Lung (tissue), 12 donors: ENCODE data around the gene XPO4. TPM values are rescaled to one million over a fixed set of nuclear protein-coding genes. Genes with fewer than 3 reads are reported as not detected.

Experiments used
- ATAC-seq: fragments of 200-7000 bp; cut with Tn5 transposase; one replicate; pipeline ENCODE4 v1.9.1; 2020; ENCODE audit warnings: moderate number of reproducible peaks; ENCODE audit not compliant: insufficient read depth, low FRiP score
- DNase-seq, 3 donors: peaks; one replicate each; pipeline ENCODE4 v3.0.0-alpha.2; 2013 to 2017
- H3K27ac ChIP-seq, 2 donors: one replicate each; pipeline ENCODE4 v1.5.1; 2013; ENCODE audit warnings: mild to moderate bottlenecking in 2 of 2, moderate library complexity in 2 of 2, control low read depth in 1 of 2, inconsistent platforms in 1 of 2, low read depth in 1 of 2, low read length in 1 of 2
- H3K27me3 ChIP-seq, 3 donors: one replicate each; pipeline ENCODE4 v1.5.1; 2013; ENCODE audit warnings: low read length in 2 of 3; ENCODE audit not compliant: control insufficient read depth in 3 of 3, insufficient read depth in 3 of 3
- H3K36me3 ChIP-seq, 4 donors: one replicate each; pipeline ENCODE4 v1.5.1; 2013; ENCODE audit warnings: low read length in 4 of 4, mild to moderate bottlenecking in 1 of 4, moderate library complexity in 1 of 4; ENCODE audit not compliant: control insufficient read depth in 4 of 4, insufficient read depth in 4 of 4
- H3K4me1 ChIP-seq, 5 donors: one replicate each; pipeline ENCODE4 v1.5.1; 2013; ENCODE audit warnings: low read length in 5 of 5, mild to moderate bottlenecking in 2 of 5, moderate library complexity in 1 of 5; ENCODE audit not compliant: control insufficient read depth in 5 of 5, insufficient read depth in 5 of 5
- H3K4me3 ChIP-seq: one replicate; pipeline ENCODE4 v1.5.1; 2013; ENCODE audit warnings: mild to moderate bottlenecking, control low read depth, moderate library complexity
- H3K9ac ChIP-seq, 2 donors: one replicate each; pipeline ENCODE4 v1.5.1; 2013; ENCODE audit warnings: low read length in 2 of 2, control low read depth in 1 of 2; ENCODE audit not compliant: insufficient read depth in 1 of 2
- H3K9me3 ChIP-seq, 4 donors: one replicate each; pipeline ENCODE4 v1.5.1; 2013; ENCODE audit warnings: low read length in 3 of 4, mild to moderate bottlenecking in 1 of 4, moderate library complexity in 1 of 4; ENCODE audit not compliant: control insufficient read depth in 4 of 4, insufficient read depth in 3 of 4
- CTCF ChIP-seq: IDR thresholded peaks from 2 replicates; pipeline ENCODE4 v1.5.1; 2012; ENCODE audit warnings: mild to moderate bottlenecking; ENCODE audit errors: control extremely low read depth, extremely low read depth
- WGBS, 2 donors: extraction: QIAGEN DNeasy Blood & Tissue Kit; methylation state at CpG; one replicate each; pipeline ENCODE4 v1.1.7; 2013; 5-methylcytosine and 5-hydroxymethylcytosine counted together
- polyA plus RNA-seq, 2 donors: library from polyadenylated mRNA; stranded (reverse); fragments of 200-250 nt; gene quantifications; one replicate each; pipeline ENCODE4 v1.2.1, GENCODE V29; 2013
- total RNA-seq, 2 donors: library from RNA; depleted of rRNA in 1 of 2; stranded (reverse); fragments of >200 nt in 1 of 2; gene quantifications; one replicate each; pipeline ENCODE4 v1.2.1, GENCODE V29; 2014 to 2021
- donor health status: control.
- donor health status: control.
- donor health status: Bipolar disorder and iron deficiency.
- donor health status: healthy.
- donor health status: DM: yes; HTN: yes; CAD: no.

XPO4 gene
- total and polyA plus RNA-seq, 4 donors, result 3.1 to 25.5 (median 9.9) TPM

DNA sequence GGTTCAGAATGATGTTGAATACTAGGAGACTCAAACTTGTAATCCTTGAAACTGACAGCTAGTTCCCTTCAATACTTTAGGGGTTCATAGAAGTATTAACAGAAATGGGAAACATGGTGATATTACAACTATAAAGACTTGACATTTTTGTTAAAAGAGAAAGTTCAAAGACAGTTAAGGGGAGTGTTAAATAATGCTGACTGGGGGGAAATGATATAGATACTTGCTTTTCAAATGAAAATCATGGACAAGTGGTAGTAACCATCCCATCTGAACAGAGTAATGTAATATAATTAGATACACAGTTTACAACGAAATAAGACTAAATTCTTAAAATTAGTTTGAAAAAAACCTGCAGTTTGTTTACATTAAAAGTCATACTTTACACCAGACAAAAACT is 122.2 kb downstream of the XPO4 start:
- H3K9ac ChIP-seq, result no peak overlapping the region
- no peaks in the 10 kb centered on the region for H3K9me3 ChIP-seq
- H3K4me3 ChIP-seq, result no peak overlapping the region
- no peak for TF ChIP-seq CTCF
- no peak for DNase-seq
- H3K27ac ChIP-seq, result no peak overlapping the region
- H3K36me3 ChIP-seq, result peaks cover 6 to 22% (median 14%) of the 10 kb centered on the region in 4 donors
- H3K27me3 ChIP-seq, result no peaks in the 10 kb centered on the region
- WGBS, 2 donors, result 95 to 96% methylated on average over 1 of the region's 1 CpG
- no peak for ATAC-seq
- no peaks in the 10 kb centered on the region for H3K4me1 ChIP-seq

DNA sequence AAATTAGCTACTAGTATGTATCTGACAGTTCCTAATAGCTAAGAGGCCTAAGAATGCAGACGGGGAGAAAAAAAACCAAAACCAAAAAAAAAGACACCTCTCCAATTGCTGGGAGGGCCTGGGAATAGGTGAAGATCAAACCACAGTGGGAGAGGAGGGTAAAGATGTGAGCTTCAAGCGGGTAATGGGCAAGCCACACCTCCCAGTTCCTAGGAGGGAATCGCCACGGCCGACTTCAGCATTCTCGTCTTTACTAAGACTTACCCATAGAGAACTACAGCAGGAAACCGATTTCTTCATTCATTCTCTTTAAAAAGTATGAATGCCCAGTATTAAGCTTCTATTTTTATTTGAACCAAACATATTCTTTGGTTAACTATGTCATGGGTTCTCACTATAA is 123.1 kb downstream of the XPO4 start:
- TF ChIP-seq CTCF, result no peak
- no peak overlapping the region for H3K4me3 ChIP-seq
- 91 to 97% methylated on average over 7 of the region's 7 CpGs for WGBS, 2 donors
- H3K27me3 ChIP-seq, result no peaks in the 10 kb centered on the region
- H3K9ac ChIP-seq, result no peak overlapping the region
- ATAC-seq (no peak), DNase-seq (no peak)
- H3K4me1 ChIP-seq, result no peaks in the 10 kb centered on the region
- H3K9me3 ChIP-seq, result no peaks in the 10 kb centered on the region
- no peak overlapping the region for H3K27ac ChIP-seq
- peaks cover 0 to 19% (median 8%) of the 10 kb centered on the region in 4 donors for H3K36me3 ChIP-seq

GRCh38 chr13:20778311-20778710 is 124.2 kb downstream of the XPO4 start:
- H3K27ac ChIP-seq, result no peak overlapping the region
- ATAC-seq, result no peak
- no peaks in the 10 kb centered on the region for H3K27me3 ChIP-seq
- no peak overlapping the region for H3K4me3 ChIP-seq
- no peak for DNase-seq
- no peaks in the 10 kb centered on the region for H3K9me3 ChIP-seq
- H3K9ac ChIP-seq, result no peak overlapping the region
- H3K36me3 ChIP-seq, result peaks cover 0 to 16% (median 5%) of the 10 kb centered on the region in 4 donors
- no peak for TF ChIP-seq CTCF
- H3K4me1 ChIP-seq, result no peaks in the 10 kb centered on the region
- 97 to 98% methylated on average over 1 of the region's 1 CpG for WGBS, 2 donors

DNA sequence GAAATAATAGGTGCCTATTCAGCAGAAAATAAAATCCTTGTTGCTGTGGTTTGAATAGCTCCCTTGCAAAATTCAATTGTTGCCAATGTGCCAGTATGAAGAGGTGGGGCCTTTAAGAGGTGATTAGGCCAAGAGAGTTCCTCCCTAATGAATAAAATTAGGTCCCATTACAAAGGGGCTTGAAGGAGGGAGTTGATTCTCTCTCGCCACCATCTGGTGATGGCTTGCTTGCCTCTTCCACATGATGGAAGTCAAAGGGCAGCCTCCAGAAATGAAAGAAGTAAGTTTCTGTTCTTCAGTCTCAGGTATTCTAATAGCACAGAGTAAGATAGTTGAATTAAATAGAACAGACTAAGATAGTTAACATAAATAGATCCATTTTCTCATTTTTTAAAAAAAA is 125.8 kb downstream of the XPO4 start:
- Histone ChIP-seq H3K27ac (no peak overlapping the region), H3K27me3 (no peaks in the 10 kb centered on the region), H3K36me3 (peaks cover 0 to 6% (median 2%) of the 10 kb centered on the region in 4 donors), H3K4me1 (peaks cover 0 to 10% (median 6%) of the 10 kb centered on the region in 5 donors), H3K4me3 (no peak overlapping the region), H3K9ac (no peak overlapping the region), H3K9me3 (no peaks in the 10 kb centered on the region)
- DNase-seq (no peak), ATAC-seq (no peak)
- no peak for TF ChIP-seq CTCF
- WGBS, 2 donors, result 100% methylated on average over 1 of the region's 1 CpG
